Colon (tissue), 2 donors: ENCODE data around the gene COL11A2.

Source experiments
- FAIRE-seq: peaks from 2 replicates; lab custom pipeline; 2012; peaks lifted over from hg19 to GRCh38; lab: Jason Lieb, UNC
- donor health status: control.
- donor health status: control.

Gene COL11A2

DNA sequence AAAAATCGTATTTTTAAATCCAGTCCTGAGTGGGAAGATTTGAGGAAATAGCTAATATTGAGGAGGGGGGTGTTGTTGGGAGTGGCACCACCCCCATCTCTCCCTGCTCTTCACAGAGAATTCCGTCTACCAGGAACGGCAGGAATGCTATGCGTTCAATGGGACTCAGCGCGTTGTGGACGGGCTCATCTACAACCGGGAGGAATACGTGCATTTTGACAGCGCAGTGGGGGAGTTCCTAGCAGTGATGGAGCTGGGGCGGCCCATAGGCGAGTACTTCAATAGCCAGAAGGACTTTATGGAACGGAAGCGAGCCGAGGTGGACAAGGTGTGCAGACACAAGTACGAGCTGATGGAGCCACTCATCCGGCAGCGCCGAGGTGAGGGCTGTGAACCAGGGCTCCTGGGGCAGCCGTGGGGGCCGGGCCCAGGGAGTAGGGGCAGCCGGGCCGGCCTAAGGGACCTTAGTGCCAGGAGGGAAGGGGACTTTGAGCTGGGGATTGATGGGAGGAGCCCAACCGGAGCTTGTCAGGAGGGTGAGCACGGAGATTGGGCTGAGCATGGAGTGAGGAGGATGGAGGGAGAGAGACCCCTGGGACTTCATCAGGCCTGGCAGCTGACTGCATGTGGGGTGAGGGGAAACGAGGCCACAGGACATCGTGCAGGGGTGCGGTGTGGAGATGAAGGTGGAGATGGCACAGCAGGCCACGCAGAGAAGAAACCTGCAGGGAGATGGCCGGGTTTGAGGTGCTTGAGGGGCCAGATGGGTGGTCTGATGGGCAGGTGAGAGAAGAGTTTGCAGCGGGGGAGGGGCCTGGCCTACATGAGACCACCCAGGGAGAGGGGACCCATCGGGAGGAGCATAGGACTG is 75.2 kb downstream of the COL11A2 start:
- FAIRE-seq: no peak

DNA sequence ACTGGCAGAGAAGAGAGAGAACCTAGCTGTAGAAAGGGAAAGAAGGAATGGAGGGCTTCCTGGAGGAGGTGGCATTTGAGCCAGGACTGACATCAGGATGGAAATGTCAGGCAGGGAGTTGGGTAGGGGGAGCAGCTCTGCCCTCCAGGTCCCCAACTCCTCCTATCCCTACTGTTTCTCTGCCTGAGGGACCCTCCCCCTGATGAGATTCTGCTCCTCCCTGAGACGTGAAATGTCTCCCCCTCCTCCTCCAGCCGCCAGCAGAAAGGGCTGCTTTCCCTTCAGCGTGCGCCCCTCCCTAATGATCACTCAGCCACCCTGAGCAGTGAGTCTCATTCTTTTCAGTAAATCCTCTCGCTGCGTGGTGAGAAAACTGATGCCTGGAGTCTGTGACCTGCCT is 75.8 kb downstream of the COL11A2 start:
- FAIRE-seq: no peak

DNA sequence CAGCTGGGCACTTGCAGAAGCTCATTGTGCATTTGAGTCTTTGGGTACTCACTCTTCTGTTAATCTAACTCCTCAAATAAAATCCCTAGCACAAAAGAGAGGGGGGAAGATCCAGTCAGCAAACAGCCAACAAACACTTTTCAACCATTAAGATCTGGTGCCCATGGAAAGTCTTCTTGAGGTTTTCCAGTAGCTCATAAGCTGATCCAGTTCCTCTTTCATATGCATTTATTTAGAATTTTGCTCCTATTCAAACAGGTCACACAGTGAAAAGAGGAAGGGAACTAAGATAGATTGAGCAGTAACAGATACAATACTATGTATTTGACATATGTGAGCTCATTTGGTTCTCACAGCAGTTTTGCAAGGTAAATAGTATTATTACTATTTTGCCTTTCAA is 77.9 kb downstream of the COL11A2 start:
- no peak for FAIRE-seq

DNA sequence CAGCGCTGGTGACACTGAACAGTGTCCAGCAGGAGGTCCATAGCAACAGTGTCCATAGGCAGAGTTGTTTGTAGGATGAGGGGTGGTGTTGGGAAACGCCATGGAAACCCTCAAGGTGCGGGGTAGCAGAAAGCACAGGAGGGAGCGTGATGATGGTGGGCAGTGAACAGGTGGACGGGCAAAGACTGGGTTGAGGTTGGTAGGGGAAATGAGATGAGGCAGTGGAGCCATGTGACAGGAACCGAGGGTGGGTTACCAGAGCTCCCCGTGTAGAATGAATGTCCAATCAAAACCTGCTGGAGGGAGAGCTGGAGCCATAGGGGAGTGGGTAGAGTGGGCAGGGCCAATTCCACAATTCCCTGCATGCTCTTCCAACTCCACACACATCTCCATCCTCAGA is 78.5 kb downstream of the COL11A2 start:
- FAIRE-seq: no peak
